ENCODE results near the gene CACNG8. TPM values are rescaled to one million over a fixed set of nuclear protein-coding genes. Genes with fewer than 3 reads are reported as not detected.

The CACNG8 gene
- polyA plus RNA-seq, 1 experiment: 0.01 TPM

- no peak overlapping the region for H3K4me3 ChIP-seq (ENCODE audit: low read depth, low read length)
- H3K36me3 ChIP-seq (ENCODE audit: control insufficient read depth, insufficient read depth, low read length): no peaks in the 10 kb centered on the region
- peaks cover 14% of the 10 kb centered on the region for H3K27me3 ChIP-seq (ENCODE audit: control insufficient read depth, insufficient read depth, low read length)
- DNase-seq (ENCODE audit: low read depth): no peak
- POLR2A ChIA-PET: no interaction called here
- TF ChIP-seq CTCF (IDR thresholded peaks at IDR 0.05; ENCODE audit: insufficient read depth, low read depth, low read length): no peak
- CTCF ChIA-PET: interaction anchor here (0.9 kb wide), 1 partner anchor 35 kb away, joined by 3 read pairs; no protein-coding TSS in a partner anchor
These were observed 26.2 kb downstream of the CACNG8 start for GRCh38 chr19:53988981-53989380.

GRCh38 chr19:53989600-53990533 lies 27.1 kb downstream of the CACNG8 start:
- no peak for TF ChIP-seq CTCF (IDR thresholded peaks at IDR 0.05; ENCODE audit: insufficient read depth, low read depth, low read length)
- POLR2A ChIA-PET: no interaction called here
- Histone ChIP-seq H3K4me3 (ENCODE audit: low read depth, low read length) (no peak overlapping the region), H3K27me3 (ENCODE audit: control insufficient read depth, insufficient read depth, low read length) (peaks cover 15% of the 10 kb centered on the region), H3K36me3 (ENCODE audit: control insufficient read depth, insufficient read depth, low read length) (no peaks in the 10 kb centered on the region)
- CTCF ChIA-PET: interaction anchor here (0.7 kb wide), 1 partner anchor 1159 kb away, joined by 3 read pairs; no protein-coding TSS in a partner anchor
- no peak for DNase-seq (ENCODE audit: low read depth)

DNA sequence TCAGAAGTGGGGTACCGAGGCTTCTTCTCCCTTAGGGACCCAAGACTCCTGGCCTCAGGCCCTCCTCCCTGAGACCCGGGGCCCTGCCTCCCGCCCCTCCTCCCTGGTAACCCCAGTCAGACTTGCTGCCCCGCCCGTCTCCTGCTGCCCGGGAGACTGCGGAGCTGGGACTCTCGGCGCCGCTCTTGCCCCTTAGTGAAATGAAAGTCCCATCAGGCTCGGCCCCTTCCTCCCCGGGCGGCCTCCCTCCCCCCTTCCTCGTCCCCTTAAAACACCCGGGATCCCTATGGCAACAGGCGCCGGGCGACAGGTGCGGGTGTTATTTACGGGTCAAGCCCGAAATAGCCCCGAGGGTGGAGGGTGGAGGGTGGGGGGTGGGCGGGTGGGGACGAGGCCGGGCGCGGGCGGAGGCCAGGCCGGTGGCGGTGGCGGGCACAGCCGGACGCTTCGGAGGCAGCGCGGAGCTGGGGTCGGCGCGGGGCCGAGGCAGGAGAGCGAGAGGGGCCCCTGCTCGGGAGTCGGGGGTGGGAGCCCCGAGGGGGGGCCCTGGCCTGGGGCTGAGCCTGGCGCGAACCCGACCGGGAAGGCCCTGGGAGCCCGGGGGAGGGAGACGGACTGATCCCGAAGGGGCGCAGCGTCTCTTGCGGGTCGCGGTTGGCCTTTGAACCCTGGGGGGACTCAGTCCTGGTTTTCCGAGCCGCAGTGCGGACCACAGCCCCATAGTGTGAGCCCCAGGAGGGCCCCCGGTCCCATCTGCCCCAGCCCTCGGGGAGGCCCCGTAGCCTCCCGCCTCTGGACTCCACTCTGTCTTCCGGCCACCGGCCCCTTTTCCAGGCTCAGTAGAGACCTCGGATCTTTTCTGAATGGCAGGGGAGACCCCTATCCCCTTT lies 28.7 kb downstream of the CACNG8 start, which contains the start of gene CACNG6:
TSS of gene CACNG6 (plus strand) at position 414 of the 890 bp plus-strand sequence. CDS start 1,241 bp downstream, outside the sequence.
- CTCF ChIA-PET: interaction anchor here (1.0 to 1.2 kb wide), 2 partner anchors 37 to 39 kb away, joined by 4 read pairs; no protein-coding TSS in a partner anchor
- POLR2A ChIA-PET: interaction anchor here (0.6 kb wide), 1 partner anchor 117 kb away, joined by 8 read pairs; no protein-coding TSS in a partner anchor
- no peak for DNase-seq (ENCODE audit: low read depth)
- Histone ChIP-seq H3K4me3 (ENCODE audit: low read depth, low read length) (peak within 1 kb of the TSS; percentile 33), H3K36me3 (ENCODE audit: control insufficient read depth, insufficient read depth, low read length) (no peaks in the 10 kb centered on the region), H3K27me3 (ENCODE audit: control insufficient read depth, insufficient read depth, low read length) (peaks cover 15% of the 10 kb centered on the region)
- TF ChIP-seq CTCF (IDR thresholded peaks at IDR 0.05; ENCODE audit: insufficient read depth, low read depth, low read length): no peak

GRCh38 chr19:53992211-53992610 lies 29.5 kb downstream of the CACNG8 start:
- H3K36me3 ChIP-seq (ENCODE audit: control insufficient read depth, insufficient read depth, low read length): no peaks in the 10 kb centered on the region
- CTCF ChIA-PET: interaction anchor here (1.2 to 2.2 kb wide), 2 partner anchors 32 to 38 kb away, joined by 4 to 9 read pairs; no protein-coding TSS in a partner anchor
- H3K4me3 ChIP-seq (ENCODE audit: low read depth, low read length): no peak overlapping the region
- H3K27me3 ChIP-seq (ENCODE audit: control insufficient read depth, insufficient read depth, low read length): peaks cover 15% of the 10 kb centered on the region
- no peak for DNase-seq (ENCODE audit: low read depth)
- POLR2A ChIA-PET: no interaction called here
- TF ChIP-seq CTCF (IDR thresholded peaks at IDR 0.05; ENCODE audit: insufficient read depth, low read depth, low read length): no peak
